Myometrial cell (primary cell): ENCODE results near the gene INTS15. TPM values are rescaled to one million over a fixed set of nuclear protein-coding genes. Genes with fewer than 3 reads are reported as not detected.

Experiments used
- total RNA-seq: library from RNA; depleted of rRNA; stranded (reverse); fragments of >200 nt; gene quantifications from 2 replicates; pipeline ENCODE4 v1.2.3, GENCODE V29; 2015

The INTS15 gene
- 12.7 and 17.0 TPM in 2 replicates for total RNA-seq

DNA sequence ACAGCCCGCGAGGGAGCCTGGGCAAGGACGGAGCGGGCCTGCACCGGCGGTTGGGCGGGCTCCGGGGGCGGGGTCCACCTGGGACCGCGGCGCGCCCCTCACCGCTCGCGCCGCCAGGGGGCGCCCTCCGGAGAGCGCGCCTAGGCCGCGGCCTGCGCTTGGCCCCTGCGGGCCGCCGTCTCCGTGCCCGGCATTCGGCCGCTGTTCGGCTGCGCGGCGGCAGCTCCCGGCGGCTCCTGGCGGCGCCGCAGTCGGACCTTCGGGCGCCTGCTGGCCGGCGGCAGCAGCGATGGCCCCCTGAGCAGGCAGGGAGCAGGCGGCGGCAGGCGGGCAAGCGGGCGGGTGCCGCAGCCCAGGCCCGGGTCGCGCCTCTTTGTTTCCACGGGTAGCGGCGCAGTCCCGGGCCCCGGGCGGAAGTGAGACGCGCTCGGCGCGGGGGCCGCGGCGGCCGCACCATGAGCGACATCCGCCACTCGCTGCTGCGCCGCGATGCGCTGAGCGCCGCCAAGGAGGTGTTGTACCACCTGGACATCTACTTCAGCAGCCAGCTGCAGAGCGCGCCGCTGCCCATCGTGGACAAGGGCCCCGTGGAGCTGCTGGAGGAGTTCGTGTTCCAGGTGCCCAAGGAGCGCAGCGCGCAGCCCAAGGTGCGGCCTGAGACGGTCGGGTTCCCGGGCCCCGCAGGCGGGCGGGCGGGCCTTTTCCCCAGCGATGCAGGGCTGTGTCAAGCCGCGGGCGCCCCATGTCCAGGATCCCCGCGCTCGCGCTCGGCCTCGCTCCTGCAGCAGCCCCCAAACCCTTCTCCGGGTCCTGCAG is at the start of gene INTS15:
INTS15 (plus strand) TSS at position 193 of the 816 bp plus-strand sequence; CDS start at position 456, 263 bp downstream.

DNA sequence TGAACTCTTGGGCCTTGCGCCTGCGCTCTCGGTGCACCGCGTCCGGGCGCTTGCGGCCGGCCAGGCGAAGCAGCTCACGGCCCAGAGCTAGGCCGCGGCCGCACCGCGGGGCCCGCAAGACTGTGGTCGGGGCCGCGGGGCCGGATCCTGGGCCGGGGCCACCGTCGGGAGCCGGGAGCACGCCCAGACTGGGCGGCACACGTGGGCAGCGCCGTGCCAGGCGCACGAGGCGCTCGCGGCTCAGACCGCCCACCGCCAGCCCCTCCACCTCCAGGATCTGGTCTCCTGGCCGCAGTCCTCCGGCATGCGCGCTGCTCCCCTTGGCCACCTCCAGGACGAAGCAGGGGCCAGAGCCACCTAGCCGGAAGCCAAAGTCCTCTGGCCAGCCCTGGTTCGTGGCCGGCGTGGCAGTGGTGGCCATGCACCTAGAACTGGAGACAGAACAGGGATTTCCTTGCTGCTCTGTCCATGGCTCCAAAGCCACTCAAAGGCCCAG is 38.8 kb upstream of the INTS15 start, which contains the start of gene GRID2IP:
GRID2IP (minus strand) TSS at position 446 of the 496 bp plus-strand sequence; CDS start at position 421, 25 bp downstream.

GRCh38 chr7:6577369-6578113 is 12.3 kb upstream of the INTS15 start, which contains the start of gene ZDHHC4:
ZDHHC4 (plus strand) TSS chr7:6577454; CDS start chr7:6580562, 3,108 bp downstream.

DNA sequence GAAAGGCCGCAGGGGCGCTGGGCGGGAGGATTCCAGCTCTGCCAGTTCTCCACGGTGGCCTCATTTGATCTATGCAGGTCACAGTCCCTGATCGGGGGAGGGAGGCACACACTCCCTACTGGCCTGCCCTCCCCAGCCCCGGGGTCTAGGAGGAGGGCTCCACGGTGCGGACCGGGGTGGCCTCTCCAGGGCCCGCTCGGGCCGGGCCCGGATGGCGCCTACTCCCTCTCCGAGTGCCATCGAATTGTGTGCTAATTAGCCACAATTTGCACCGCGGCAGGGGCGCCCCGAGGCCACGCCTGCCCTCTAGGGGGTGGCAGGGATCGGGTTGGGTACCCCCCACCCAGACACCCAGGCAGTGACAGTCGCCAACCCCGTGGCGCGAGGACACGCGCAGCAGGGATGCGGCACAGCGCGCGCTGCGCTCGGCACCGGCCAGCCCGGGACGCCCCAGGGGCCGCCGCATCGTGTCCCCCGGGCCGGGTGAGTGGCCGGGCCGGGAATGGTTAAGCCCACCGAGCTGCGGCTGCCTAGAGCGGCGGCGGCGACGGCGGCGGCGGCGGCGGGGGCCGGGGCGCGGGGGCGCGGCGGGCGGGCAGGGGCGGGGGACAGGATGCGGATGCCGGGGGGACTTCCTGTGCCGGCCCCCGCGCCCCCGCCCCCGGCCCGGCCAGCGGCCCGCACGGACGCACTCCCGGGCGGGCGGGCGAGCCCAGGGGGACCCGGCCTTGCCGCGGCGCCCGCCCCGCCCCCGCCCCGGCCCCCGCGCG is 25.3 kb downstream of the INTS15 start, which contains the start of gene ZNF853:
ZNF853 (plus strand) TSS at position 658 of the 770 bp plus-strand sequence. CDS start 565 bp downstream, outside the sequence.

GRCh38 chr7:6636741-6637543 is 47.1 kb downstream of the INTS15 start, which contains the start of gene ZNF316:
ZNF316 (plus strand) TSS chr7:6637318; CDS start chr7:6642410, 5,092 bp downstream.

Other genes starting within 250 kb of the INTS15 start
- 20.4 and 25.4 TPM in 2 replicates for gene FAM220A, start 241.1 kb upstream of the INTS15 start, total RNA-seq
- gene RAC1, start 215.5 kb upstream of the INTS15 start, total RNA-seq = 100 and 115 TPM in 2 replicates
- gene DAGLB, start 142.1 kb upstream of the INTS15 start, total RNA-seq = 13.5 and 23.1 TPM in 2 replicates
- gene KDELR2, start 105.9 kb upstream of the INTS15 start, total RNA-seq = 253 and 266 TPM in 2 replicates
- gene GRID2IP, start 38.6 kb upstream of the INTS15 start, total RNA-seq = not detected in 2 replicates
- 44.7 and 52.1 TPM in 2 replicates for gene ZDHHC4, start 12.6 kb upstream of the INTS15 start, total RNA-seq
- under 0.01 and 0.58 TPM in 2 replicates for gene ZNF853, start 25.6 kb downstream of the INTS15 start, total RNA-seq
- gene ZNF316, start 47.3 kb downstream of the INTS15 start, total RNA-seq = 4.8 and 6.6 TPM in 2 replicates
- gene ZNF12, start 116.9 kb downstream of the INTS15 start, total RNA-seq = 6.9 and 7.6 TPM in 2 replicates
- gene RSPH10B2, start 164.1 kb downstream of the INTS15 start, total RNA-seq = not detected in 2 replicates
- 19.1 and 30.6 TPM in 2 replicates for gene CCZ1B, start 236.3 kb downstream of the INTS15 start, total RNA-seq